Adrenal gland (tissue), 12 donors: ENCODE measurements around the gene TICAM2. TPM values are rescaled to one million over a fixed set of nuclear protein-coding genes. Genes with fewer than 3 reads are reported as not detected.
A peak's percentile ranks its signal among the peaks of the same experiment; 100 is the strongest.

Source experiments
- DNase-seq, 7 donors: peaks; one replicate each; pipeline ENCODE4 v3.0.0-alpha.2; 2019 to 2020
- H3K27ac ChIP-seq, 5 donors: fragments of 200-600 bp; sonication (generic) in 4 of 5; 1 replicate in 3 of 5; 2 replicates in 2 of 5; pipeline versions ENCODE4 v1.5.1 to v1.8.0; 2016 to 2020; ENCODE audit warnings: mild to moderate bottlenecking in 1 of 5
- H3K27me3 ChIP-seq: fragments of 200-600 bp; 2 replicates; pipeline ENCODE4 v1.8.0; 2021
- H3K36me3 ChIP-seq, 2 donors: fragments of 200-600 bp; replicated peaks in 1 of 2; 1 replicate in 1 of 2; 2 replicates in 1 of 2; pipeline versions ENCODE4 v1.5.1 to v1.8.0; 2018 to 2022
- H3K4me1 ChIP-seq, 2 donors: fragments of 200-600 bp; replicated peaks in 1 of 2; 1 replicate in 1 of 2; 2 replicates in 1 of 2; pipeline versions ENCODE4 v1.5.1 to v1.8.0; 2018 to 2021
- H3K4me3 ChIP-seq, 4 donors: fragments of 200-600 bp; sonication (generic) in 3 of 4; one replicate each; pipeline ENCODE4 v1.5.1; 2016 to 2018
- H3K9me3 ChIP-seq, 3 donors: fragments of 200-600 bp; sonication (generic) in 1 of 3; replicated peaks in 1 of 3; 1 replicate in 2 of 3; 2 replicates in 1 of 3; pipeline versions ENCODE4 v1.5.1 to v1.8.0; 2016 to 2021
- POLR2A ChIP-seq, 2 donors: fragments of 450-650 bp; IDR thresholded peaks; one replicate each; pipeline ENCODE4 v1.6.1; 2017; ENCODE audit warnings: antibody characterized with exemption in 2 of 2, mild to moderate bottlenecking in 2 of 2, moderate library complexity in 1 of 2
- WGBS, 4 donors: extraction: QIAGEN DNeasy Blood & Tissue Kit in 2 of 4; methylation state at CpG; one replicate each; pipeline versions ENCODE4 v1.1.5 to v1.1.7; 2013 to 2017; 5-methylcytosine and 5-hydroxymethylcytosine counted together
- intact Hi-C, 2 donors: fragments of 100-400 bp; cut with DNase I; formaldehyde crosslinking; loops; one replicate each; pipeline versions ENCODE4 v1.14.1 to v1.15.0; 2022 to 2023
- polyA plus RNA-seq, 3 donors: library from polyadenylated mRNA; stranded (reverse); fragments of 200-250 nt in 2 of 3; fragments of 350-450 nt in 1 of 3; fragmentation: Illumina TruSeq in 1 of 3; extraction: RNeasy Lipid Tissue Mini Kit (QIAGEN cat#74804) in 1 of 3; gene quantifications; one replicate each; pipeline ENCODE4 v1.2.3, GENCODE V29; 2013 to 2014
- total RNA-seq, 9 donors: library from RNA; depleted of rRNA in 4 of 9; stranded (reverse); fragments of >200 nt in 4 of 9; fragments of 120-200 nt in 1 of 9; fragmentation: NEBNext Ultra II Directional in 1 of 9; extraction: Animal tissue kit (Norgen Biotek cat#: 25700) in 1 of 9; gene quantifications; one replicate each; pipeline versions ENCODE4 v1.1.0 to v1.2.4, GENCODE V29; 2013 to 2023
- TF ChIP-seq, protein P1 (sequence below), 6 experiments: fragments of 450-650 bp in 4 of 6; fragments of 200-600 bp in 2 of 6; sonication (generic) in 1 of 6; IDR thresholded peaks; 1 replicate in 5 of 6; 2 replicates in 1 of 6; pipeline versions ENCODE4 v1.5.1 to v1.8.0; 2016 to 2021; ENCODE audit warnings: antibody characterized with exemption in 6 of 6, mild to moderate bottlenecking in 2 of 6, moderate library complexity in 1 of 6
- donor health status: healthy with polysubstance abuse.
- donor health status: Bipolar disorder and iron deficiency.
- donor health status: DM: yes; HTN: yes; CAD: no.
- donor health status: DM: no; HTN: no; CAD: no.
- donor health status: DM: no; HTN: no; CAD: no.
- donor health status: DM: yes; HTN: yes; CAD: no.

Gene TICAM2
- total and polyA plus RNA-seq, 12 donors, result 1.8 to 9.3 (median 3.5) TPM

DNA sequence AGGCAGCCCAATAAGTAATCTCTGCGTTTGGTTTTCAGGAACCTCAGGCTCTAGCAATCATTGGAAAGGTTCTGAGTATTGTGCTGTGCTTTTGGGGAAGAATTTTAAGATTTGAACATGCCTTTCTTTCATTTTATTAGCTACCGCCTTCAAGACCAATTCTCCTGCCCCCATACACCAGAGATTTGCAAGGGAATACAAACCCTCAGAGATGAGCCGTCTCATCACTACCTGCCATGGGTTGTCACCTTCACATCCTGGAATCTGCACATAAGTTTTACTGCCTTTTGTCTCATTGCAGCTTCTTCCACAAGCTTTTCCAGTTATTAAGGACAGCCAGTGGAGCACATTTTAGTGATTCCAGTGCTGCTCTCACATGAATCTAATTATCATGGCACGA, 35.2 kb upstream of the TICAM2 start:
- 85 to 90% (median 87%) methylated on average over 4 of the region's 4 CpGs for WGBS, 4 donors
- H3K27ac ChIP-seq, result no peak overlapping the region
- peaks cover 4% of the 10 kb centered on the region in 2 donors for H3K4me1 ChIP-seq
- DNase-seq, result no peak
- H3K27me3 ChIP-seq, result no peaks in the 10 kb centered on the region
- intact Hi-C loops, result no loop called here
- no peaks in the 10 kb centered on the region for H3K9me3 ChIP-seq
- no peak overlapping the region for H3K4me3 ChIP-seq
- TF ChIP-seq, protein P1, sequence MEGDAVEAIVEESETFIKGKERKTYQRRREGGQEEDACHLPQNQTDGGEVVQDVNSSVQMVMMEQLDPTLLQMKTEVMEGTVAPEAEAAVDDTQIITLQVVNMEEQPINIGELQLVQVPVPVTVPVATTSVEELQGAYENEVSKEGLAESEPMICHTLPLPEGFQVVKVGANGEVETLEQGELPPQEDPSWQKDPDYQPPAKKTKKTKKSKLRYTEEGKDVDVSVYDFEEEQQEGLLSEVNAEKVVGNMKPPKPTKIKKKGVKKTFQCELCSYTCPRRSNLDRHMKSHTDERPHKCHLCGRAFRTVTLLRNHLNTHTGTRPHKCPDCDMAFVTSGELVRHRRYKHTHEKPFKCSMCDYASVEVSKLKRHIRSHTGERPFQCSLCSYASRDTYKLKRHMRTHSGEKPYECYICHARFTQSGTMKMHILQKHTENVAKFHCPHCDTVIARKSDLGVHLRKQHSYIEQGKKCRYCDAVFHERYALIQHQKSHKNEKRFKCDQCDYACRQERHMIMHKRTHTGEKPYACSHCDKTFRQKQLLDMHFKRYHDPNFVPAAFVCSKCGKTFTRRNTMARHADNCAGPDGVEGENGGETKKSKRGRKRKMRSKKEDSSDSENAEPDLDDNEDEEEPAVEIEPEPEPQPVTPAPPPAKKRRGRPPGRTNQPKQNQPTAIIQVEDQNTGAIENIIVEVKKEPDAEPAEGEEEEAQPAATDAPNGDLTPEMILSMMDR (IDR thresholded peaks at IDR 0.05), result no peak
- no peak for TF ChIP-seq POLR2A (IDR thresholded peaks at IDR 0.05)
- H3K36me3 ChIP-seq, result no peaks in the 10 kb centered on the region

DNA sequence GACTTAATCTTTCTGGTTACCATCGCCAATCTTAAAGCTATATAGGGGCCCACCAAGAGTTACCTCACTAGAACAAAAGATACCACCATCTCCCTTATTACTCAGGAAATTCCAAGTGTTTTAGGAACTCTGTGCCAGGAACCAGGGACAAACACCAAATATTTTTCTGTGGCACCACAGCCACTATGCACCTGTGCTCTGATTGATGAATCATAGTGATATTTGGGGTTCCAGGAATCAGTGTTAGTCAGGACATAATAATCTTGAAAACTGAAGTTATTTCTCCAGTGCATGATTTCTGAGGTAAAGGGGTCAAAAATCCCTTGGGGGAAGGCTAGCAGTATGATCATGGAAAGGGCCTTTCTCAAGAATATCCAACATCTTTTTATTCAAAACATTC, 33.7 kb upstream of the TICAM2 start:
- no peaks in the 10 kb centered on the region for H3K36me3 ChIP-seq
- TF ChIP-seq, protein P1 (IDR thresholded peaks at IDR 0.05), result no peak
- TF ChIP-seq POLR2A (IDR thresholded peaks at IDR 0.05), result no peak
- H3K27ac ChIP-seq, result no peak overlapping the region
- H3K27me3 ChIP-seq, result no peaks in the 10 kb centered on the region
- no peak for DNase-seq
- H3K9me3 ChIP-seq, result no peaks in the 10 kb centered on the region
- no peak overlapping the region for H3K4me3 ChIP-seq
- WGBS, 4 donors, result 83 to 89% (median 88%) methylated on average over 1 of the region's 1 CpG
- intact Hi-C loops, result no loop called here
- peaks cover 4% of the 10 kb centered on the region in 2 donors for H3K4me1 ChIP-seq

DNA sequence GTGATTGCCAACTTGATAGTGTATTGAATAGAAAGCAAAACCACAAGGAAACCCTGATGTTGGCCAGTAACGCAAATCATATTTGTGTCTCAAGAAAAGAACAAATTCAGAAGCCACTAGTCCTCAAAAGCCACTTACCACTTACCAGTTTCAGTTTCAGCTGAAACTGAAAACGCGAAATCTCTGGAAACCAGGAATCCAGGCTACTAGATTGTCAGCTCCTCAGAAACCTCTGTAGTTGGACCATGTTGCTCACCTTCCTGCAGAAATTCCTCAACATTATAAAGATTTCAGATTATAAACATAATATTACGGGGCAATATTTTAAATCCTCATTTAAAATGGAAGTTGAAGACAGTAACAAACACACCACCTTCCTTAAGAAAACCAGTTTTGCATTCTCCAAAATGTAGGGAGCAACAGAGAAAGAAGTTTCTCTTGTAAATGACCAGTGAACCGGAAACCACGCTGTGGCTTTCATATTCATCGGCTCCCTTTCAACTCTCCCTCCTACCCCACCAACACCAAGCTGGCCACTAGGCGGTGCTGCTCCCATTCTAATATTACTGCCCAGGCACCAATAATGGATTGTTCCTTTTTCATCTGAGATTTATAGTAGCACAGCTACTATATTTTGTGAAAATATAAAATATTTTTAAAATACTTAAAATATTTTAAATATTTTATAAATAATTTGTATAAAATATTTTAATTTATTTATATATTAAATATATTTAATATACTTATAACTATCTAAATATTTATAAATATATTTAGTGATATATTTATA, 32.3 kb upstream of the TICAM2 start:
- peak overlapping the region in 4 of 5 donors; percentile 62 to 82 (median 73) for H3K27ac ChIP-seq
- H3K27me3 ChIP-seq, result no peaks in the 10 kb centered on the region
- 3 to 5% (median 4%) methylated on average over 8 of the region's 8 CpGs for WGBS, 4 donors
- H3K36me3 ChIP-seq, result no peaks in the 10 kb centered on the region
- peak overlapping the region in 3 of 4 donors; percentile 8 to 49 (median 45) for H3K4me3 ChIP-seq
- intact Hi-C loops, result no loop called here
- peaks cover 4% of the 10 kb centered on the region in 2 donors for H3K4me1 ChIP-seq
- peak; percentile 88 to 96 (median 91) for DNase-seq
- TF ChIP-seq POLR2A (IDR thresholded peaks at IDR 0.05), result peak in 1 of 2 donors; percentile 55
- TF ChIP-seq, protein P1 (IDR thresholded peaks at IDR 0.05), result peak; percentile 82 to 97 (median 92)
- no peaks in the 10 kb centered on the region for H3K9me3 ChIP-seq

DNA sequence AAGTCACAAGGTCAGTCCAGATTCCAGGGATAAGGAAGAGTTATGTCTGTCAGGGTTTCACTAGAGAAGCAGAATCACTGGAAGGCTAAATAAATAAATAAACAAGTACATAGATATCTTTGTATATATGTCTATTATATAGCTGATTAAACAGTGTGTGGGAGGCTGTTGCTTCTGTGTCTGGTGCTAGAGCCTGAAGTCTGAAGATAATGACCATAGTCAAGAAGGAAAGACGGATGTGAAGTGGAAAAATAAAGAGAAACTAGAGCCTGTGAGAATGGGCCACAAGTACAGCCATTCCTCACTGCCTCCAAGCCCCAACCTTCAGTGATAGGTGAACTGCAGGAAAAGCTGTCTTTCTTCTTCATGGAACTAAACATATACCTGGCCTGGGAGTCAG, 27.6 kb upstream of the TICAM2 start:
- no peak overlapping the region for H3K4me3 ChIP-seq
- H3K9me3 ChIP-seq, result no peaks in the 10 kb centered on the region
- H3K36me3 ChIP-seq, result no peaks in the 10 kb centered on the region
- intact Hi-C loops, result no loop called here
- TF ChIP-seq, protein P1 (IDR thresholded peaks at IDR 0.05), result no peak
- no peak for TF ChIP-seq POLR2A (IDR thresholded peaks at IDR 0.05)
- no peak overlapping the region for H3K27ac ChIP-seq
- H3K27me3 ChIP-seq, result no peaks in the 10 kb centered on the region
- peaks cover 6 to 7% of the 10 kb centered on the region in 2 donors for H3K4me1 ChIP-seq
- 83 to 93% (median 92%) methylated on average over 1 of the region's 1 CpG for WGBS, 4 donors
- DNase-seq, result no peak
